Measurements from ENCODE around the gene TXLNB.

GRCh38 chr6:139324301-139324555, 32.4 kb upstream of the TXLNB start:
- TF ChIP-seq, protein P1, sequence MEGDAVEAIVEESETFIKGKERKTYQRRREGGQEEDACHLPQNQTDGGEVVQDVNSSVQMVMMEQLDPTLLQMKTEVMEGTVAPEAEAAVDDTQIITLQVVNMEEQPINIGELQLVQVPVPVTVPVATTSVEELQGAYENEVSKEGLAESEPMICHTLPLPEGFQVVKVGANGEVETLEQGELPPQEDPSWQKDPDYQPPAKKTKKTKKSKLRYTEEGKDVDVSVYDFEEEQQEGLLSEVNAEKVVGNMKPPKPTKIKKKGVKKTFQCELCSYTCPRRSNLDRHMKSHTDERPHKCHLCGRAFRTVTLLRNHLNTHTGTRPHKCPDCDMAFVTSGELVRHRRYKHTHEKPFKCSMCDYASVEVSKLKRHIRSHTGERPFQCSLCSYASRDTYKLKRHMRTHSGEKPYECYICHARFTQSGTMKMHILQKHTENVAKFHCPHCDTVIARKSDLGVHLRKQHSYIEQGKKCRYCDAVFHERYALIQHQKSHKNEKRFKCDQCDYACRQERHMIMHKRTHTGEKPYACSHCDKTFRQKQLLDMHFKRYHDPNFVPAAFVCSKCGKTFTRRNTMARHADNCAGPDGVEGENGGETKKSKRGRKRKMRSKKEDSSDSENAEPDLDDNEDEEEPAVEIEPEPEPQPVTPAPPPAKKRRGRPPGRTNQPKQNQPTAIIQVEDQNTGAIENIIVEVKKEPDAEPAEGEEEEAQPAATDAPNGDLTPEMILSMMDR (IDR thresholded peaks at IDR 0.05), result no peak
- TF ChIP-seq POLR2A (IDR thresholded peaks at IDR 0.05), result no peak
